HG02642 (cell line): ENCODE measurements around the gene VAMP4.
"Not testable (repeated sequence)": the region's sequence is repeated elsewhere in the genome, so short reads cannot be mapped to it uniquely, and the experiment has no call there.

Source experiments
- ATAC-seq: cut with Tn5 transposase; IDR thresholded peaks from one replicate; pipeline ENCODE4 v1.9.1; 2021; ENCODE audit warnings: mild to moderate bottlenecking; ENCODE audit not compliant: unreplicated experiment, poor library complexity

Gene VAMP4

DNA sequence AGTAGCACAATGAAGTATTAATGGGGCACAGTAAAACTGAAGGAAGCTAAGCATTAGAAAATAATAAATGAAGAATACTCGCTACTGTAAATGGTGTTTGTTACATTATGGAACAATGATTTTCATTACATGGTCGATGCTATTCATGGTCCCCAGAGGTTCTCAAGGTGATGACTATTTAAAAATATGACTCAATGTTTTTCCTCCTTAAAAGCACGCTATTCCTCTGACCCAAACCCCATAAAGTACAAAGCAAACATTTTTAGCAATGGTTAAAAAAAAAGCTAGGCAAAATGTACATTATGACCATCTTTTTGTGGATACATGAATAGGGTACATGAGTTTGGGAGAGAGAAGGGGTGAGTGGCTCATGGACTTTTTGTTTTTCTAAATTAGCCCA, 34.3 kb downstream of the VAMP4 start:
- no peak for ATAC-seq

DNA sequence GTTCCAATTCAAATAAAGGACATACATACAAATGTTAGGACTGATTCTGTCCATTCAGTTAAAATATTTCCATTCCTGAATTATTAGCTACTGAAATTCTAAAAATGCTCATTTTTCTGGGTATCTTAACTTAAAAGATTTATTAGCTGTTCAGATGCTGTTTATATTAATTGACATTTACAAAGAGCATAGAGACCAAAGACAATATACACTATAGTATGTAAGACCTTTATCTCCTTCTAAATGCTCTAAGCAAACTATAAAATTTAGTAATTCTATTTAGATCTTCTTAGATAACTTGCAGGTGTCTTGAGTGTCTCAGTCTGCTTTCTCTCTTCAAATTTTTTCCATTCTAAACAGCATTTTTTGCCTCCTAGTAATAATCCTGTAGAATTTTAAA, 39.3 kb downstream of the VAMP4 start:
- no peak for ATAC-seq

DNA sequence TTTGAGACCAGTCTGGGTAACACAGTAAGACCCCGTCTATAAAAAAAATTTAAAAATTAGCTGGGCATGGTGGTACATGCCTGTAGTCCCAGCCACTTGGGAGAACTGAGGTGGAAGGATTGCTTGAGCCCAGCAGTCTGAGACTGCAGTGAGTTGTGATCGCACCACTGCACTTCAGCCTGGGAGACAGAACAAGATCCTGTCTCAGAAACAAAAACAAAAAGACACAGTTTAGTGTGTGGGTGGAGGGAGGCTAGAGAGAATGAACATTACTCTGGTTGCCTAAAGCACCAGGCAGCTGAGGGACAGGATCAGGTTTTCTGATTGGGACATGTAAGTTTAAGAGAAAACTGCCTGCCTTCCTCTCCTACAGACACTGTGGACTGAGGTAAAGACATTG, 42.3 kb downstream of the VAMP4 start:
- ATAC-seq, result no peak

DNA sequence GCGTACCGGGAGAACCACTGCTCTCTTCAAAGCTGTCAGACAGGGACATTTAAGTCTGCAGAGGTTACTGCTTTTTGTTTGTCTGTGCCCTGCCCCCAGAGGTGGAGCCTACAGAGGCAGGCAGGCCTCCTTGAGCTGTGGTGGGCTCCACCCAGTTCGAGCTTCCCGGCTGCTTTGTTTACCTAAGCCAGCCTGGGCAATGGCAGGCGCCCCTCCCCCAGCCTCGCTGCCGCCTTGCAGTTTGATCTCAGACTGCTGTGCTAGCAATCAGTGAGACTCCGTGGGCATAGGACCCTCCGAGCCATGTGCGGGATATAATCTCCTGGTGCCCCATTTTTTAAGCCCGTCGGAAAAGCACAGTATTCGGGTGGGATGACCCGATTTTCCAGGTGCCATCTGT, 46.1 kb downstream of the VAMP4 start:
- ATAC-seq, result not testable (repeated sequence)

DNA sequence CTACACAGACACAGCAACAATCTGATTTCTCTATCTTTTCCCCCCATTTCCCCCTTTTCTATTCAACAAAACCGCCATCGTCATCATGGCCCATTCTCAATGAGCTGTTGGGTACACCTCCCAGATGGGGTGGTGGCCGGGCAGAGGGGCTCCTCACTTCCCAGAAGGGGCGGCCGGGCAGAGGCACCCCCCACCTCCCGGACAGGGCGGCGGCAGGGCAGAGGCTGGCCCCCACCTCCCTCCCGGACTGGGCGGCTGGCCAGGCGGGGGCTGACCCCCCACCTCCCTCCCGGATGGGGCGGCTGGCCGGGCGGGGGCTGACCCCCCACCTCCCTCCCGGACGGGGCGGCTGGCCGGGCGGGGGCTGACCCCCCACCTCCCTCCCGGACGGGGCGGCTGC, 48.3 kb downstream of the VAMP4 start:
- not testable (repeated sequence) for ATAC-seq

DNA sequence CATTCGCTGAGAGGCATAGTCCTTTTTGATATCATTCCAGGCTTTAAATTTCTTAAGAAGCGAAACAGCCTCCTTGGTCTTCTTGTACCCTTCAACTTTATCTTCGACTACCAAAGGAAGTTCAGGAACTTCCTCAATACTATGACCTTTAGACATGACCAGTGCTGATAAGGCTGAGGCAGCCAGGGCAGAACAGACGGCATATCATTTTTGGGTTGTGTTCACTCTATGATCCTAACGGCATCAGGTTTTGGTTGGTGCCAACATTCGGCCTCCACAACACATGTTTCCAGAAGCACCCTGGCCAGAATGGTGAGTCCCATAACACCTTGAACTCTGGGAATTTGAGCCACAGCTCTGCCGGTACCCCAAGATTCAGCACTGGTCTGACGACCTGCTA, 58.0 kb downstream of the VAMP4 start:
- no peak for ATAC-seq

DNA sequence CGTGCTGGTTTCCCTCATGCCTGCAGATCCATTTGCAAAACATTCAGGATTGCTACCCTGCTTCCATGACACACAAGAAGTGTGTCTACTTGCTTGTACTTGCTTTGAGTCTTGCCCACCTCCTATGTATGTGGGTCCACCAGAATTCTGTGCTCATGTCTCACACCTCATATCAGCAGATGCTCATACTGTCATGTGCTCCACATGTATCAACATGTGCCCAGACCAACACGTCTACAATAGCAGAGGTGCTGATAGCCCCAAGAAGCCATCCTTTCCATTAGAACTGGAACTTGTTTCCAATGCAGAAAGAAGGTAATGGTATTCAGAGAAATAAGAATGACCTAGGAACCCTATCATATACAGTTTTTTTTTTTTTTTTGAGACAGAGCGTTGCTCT, 61.5 kb downstream of the VAMP4 start:
- no peak for ATAC-seq

DNA sequence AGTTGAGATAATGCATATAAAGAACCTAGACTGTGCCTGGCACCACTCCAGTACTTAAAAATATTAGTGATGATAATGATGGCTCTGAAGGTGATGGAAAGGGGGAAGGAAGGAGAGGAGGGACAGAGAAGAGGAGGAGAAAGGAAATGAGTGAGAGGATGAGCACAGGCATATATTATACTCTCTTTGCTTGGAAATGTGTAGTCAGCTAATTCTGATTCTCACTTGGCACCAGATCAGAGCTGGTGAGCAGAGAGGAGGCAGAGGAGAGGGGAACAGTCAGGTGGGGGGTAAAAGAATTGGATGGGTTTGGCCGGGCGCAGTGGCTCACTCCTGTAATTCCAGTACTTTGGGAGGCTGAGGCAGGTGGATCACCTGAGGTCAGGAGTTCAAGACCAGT, 65.0 kb downstream of the VAMP4 start:
- no peak for ATAC-seq

DNA sequence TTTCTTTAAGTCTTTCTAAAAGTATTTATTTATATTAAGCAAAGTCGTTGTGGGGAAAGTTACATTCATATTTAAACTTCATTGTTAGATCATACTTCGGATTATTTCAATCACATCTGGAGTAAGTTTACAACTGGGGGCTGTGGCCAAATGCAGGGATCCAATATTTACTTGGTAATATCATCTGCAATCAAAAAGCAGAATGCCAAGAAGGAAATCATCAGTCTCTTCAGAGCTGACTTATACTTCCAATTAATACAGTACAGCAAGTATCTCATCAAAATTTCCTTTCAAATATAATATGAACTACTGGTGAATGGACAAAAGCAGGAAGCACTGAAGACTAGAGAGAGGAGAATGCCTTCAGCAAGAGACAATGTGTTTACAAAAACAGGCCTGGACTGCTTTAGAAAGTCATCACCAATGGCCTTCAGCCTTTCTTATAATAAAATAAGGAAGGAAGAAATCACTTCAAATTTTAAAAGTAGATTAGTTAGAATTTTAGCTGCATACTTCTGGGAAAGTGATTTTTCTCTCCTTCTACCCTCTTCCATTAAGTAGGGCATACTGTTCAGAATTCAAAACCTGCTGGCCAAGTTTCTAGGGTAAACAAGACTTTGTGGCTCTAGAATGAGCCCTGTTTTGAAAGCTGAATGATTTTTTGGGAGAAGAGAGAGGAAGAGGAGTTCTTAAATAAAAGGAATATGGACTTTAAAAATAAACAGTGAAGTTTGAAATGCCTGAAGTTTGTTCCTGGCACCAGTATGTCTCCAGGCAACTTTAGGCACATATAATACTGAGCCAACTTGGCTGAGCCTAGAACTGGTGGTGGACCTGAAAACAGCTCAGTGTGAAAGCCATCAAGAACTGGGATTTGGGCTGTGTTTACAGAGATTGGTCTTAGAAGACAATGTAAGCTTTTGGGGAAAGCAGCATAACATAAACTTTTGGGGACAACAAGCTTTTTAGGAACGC, 67.1 kb downstream of the VAMP4 start:
- ATAC-seq, result no peak

DNA sequence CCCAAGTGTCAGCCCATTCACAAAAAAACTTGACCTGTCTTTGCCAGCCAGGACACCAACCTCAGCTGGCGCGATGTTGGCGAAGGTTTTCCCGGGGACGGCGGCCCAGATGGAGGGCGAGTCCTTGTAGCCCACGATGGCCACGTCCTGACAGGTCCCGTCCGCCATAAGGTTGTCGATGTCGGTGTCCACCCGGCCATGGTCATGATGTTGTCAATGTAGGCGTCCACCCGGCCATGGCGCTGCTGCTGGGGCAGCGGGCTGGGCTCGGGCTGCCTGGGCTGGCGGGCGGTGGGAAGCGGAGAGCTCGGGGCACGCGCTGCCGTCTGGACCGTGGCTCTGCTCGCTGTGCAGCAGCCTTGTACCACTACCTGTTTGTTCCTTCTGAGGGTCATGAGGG, 71.1 kb downstream of the VAMP4 start:
- no peak for ATAC-seq

DNA sequence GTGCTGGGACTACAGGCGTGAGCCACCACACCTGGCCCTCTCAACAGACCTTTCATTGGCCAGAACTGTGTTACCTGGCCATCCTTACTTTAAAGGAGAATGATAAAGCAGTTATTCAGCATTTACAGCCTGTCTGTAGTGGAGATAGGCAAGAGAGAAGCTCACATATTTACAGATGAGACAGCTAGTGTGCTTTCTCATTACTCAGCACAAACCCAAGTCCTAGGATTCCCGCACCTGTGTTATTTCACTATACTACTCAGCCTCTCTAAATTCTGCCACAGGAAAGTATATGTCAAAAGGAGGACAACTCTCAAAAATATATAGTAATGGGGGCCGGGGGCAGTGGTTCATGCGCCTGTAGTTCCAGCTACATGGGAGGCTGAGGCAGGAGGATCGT, 73.5 kb downstream of the VAMP4 start:
- ATAC-seq, result no peak

DNA sequence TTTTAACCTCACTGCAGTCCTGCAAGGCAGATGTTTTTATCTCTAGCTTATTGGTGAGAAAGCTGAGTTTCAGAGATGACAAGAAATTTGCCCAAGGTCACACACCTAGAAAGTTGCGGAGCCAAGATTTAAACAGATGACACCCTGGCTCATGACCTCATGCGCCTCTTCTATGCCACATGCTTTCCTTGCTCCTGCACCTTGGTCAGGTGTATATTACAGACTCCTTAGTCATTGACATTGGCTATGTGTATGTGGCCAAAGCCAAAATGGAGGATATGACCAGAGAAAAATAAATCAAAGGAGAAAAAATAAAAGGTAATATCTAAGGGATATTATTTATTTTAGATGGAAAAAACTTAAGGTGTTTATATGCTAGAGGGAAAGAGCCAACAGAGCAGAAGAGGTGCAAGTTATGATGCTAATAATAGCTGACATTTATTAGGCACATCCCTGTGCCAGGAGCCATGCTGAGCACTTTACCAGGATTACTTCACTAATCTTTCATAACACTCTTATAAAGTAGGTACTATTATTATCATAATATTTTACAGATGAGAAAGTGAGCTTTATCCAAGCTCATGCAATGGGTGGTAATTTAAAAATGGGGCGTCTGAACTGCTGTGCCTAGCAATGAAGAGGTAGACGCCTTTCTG, 75.6 kb downstream of the VAMP4 start:
- ATAC-seq, result no peak

DNA sequence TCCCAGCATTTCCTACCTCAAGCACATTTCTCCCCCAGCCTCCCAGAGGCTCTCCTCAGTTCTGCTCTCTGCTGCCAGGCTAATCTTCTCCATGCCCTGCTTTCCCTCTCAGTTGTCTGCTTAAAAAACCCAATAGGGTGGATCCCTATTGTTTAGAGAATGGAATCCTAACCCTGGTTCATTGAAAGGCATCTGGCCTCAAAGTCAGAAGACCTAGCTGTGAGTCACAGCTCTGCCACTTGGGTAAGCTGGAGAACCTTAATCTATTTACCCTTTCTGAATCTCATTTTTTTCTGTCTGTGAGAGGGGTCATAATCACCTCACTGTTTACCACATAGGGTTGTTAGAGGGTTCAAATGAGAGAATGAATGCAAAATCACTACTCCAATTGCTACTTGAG, 76.9 kb downstream of the VAMP4 start:
- no peak for ATAC-seq

DNA sequence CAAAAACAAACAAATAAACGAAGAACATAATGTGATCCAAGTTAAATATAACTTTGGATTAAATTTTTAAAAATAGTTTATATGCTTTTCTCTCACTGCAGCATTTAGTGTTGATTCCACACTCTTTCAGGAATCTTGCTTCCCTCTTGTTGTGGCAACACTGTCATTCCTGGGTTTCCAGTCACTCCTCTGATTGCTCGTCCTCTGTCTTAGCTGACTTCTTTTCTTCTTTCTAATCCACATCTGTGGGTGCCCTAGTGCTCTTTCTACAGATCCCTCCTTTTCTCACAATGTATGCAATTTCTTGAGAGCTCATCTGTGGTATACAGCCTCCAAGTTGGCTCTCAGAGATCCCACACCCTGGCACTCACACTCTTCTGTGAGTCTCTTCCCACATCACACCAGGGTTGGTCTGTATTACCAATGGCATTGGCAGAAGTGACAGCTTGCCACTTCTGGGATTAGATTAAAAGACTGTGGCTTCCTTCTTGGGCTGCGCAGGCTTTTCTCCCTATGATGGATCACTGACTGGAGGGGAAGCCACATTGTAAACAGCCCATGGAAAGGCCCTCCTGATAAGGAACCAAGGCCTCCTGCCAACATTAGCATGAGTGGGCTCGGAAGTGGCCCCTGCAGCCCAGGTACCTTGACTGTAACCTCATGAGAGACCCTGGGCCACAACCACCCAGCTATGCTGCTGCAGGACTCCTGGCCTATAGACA, 77.8 kb downstream of the VAMP4 start:
- no peak for ATAC-seq

DNA sequence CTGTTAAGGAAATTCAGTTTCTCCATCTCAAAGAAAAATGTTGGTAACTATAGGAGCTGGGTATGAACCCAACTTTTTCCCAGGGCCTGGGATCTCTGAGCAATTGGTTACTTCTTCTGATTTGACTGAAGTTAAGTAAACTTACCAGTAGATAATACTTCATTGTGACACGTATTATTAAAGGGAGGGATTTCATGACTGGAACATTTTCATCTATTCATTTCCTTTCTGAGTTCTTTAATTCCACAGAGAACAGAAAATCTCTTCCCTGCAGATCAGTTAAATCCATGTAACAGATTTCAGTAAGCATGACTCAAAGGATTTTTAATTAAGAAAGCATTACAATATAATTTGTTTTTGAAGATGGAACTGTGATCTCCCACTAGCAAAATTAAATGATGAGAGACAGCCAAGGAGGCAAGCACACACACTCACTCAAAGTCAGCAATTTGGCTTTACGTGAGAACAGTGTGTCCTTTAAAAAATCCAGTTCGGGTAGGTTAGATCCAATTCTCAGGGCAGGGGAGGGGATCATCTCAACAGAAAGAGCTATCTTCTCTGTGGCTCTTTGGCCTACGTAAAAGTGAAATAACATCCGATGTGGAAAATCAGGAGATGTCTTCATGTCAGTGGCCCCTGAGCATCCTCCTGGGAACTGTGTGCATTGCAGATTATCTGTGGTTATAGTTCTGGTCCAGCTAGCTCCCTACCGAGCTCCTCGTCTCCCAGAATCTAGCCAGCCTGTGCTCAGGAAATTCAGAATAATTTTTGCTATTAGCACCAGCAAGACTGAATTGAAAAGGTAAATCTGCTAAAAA, 78.6 kb downstream of the VAMP4 start:
- no peak for ATAC-seq

DNA sequence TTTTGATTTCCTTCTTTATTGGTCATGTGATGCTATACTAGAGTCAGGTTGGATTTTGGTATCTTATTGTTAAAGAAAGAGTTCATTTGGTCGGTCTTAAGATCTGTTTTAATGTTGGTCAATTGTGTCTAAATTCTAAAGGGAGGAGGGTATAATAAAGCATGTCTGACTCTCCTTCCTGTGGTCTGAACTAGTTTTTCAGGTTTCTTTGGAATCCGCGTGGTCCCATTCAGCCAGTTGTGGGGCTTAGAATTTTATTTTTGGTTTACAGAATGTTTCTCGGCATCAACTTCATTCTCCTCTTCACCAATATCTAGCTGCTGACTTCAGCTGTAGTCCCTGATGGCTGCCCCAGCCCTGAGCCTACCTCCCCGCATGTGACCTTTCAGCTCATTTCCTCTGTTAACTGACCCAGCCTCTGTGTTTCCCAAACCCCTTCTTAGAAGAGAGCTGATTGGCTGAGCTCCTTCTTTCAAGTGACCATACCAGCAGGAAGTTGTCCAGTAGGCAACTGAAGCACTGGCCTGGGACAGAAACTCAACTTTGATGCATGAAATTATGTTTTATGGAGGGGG, 80.7 kb downstream of the VAMP4 start:
- no peak for ATAC-seq

DNA sequence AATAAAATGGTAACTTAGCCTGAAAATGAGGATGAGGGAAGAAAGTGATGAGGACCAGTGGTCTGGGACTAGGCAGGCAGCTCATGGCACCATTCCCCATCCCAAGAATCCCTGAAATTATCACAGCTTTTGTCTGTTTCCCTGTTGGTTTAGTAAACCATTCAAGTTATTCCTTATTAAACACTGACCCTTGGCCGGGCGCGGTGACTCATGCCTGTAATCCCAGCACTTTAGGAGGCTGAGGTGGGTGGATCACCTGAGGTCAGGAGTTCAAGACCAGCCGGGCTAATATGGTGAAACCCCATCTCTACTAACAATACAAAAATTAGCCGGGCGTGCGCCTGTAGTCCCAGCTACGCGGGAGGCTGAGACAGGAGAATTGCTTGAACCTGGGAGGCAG, 85.7 kb downstream of the VAMP4 start:
- not testable (repeated sequence) for ATAC-seq

DNA sequence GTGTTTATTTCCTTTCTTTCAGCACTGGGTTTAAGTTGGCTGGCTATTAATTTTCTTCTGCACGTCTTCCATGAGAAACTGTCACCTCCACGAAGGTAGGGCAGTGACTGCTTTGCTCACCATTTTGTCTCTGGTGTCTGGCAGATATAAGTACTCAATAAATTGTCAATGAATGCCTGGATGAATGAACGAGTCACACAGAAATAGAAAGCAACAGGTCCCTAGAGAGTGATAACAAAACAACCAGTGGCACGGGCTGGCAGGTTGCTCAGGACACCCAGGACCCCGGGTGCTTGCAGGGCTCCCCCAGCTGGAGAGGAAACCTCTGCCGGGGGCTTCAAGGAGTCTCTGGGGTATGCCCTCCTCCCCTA, 86.1 kb downstream of the VAMP4 start:
- no peak for ATAC-seq

DNA sequence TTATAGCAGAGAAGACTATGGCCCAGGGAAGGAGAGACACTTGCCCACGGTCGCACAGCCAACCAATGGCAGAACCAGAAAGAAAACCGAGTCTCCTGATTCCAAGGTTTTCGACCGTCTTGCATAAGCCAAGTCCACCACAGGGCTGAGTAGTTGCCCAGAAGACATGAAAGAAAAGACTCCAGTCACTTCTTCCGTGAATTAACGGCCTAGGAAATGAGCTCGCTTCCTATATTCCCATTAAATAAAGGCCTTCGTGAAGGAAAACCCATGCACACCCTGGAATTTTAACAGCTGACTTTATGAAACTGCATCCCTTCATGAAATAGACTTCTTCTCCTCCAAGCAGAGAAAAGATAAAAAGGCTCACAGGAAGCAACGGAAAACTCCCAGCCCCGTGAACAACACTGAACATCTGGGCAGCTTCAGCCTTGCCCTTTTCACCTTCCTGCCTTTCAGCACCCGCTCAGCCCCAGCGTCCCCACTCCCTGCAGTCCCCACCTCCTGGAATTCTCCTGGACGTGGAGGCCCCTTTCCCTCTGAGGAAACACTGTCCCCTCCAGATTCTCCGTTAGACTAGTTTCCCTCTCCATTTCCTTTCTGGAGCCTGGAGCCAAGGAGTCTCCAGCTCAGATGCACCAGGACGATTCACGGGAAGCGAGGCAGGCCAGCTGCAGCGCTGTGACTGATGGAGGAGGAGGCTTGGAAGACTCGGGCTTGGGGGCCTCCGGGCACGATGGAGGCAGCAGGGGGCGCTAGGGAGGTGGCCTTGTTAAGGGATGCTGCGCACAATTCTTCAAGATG, 86.7 kb downstream of the VAMP4 start:
- ATAC-seq, result no peak
